IMR-90 (cell line): Measurements from ENCODE around the gene NOP16. TPM values are rescaled to one million over a fixed set of nuclear protein-coding genes. Genes with fewer than 3 reads are reported as not detected.

Experiments
- ATAC-seq: fragments of 200-7000 bp; cut with Tn5 transposase; 2 replicates; pipeline ENCODE4 v1.9.1; 2020; ENCODE audit warnings: low read depth, mild to moderate bottlenecking, moderate library complexity
- BruUV-seq: library from RNA; stranded (reverse); fragments of 400-500 nt; replicated peaks from 2 replicates; lab custom pipeline; 2021; lab: Mats Ljungman, UMichigan
- CTCF ChIA-PET: fragments of 300-600 bp; formaldehyde crosslinking; extraction: SDS; loops from one replicate; lab custom pipeline; 2021; ENCODE audit warnings: antibody characterized with exemption; lab: Yijun Ruan, JAX
- POLR2A ChIA-PET: fragments of 300-600 bp; sonication (Branson Sonifier 250); formaldehyde crosslinking; loops from one replicate; lab custom pipeline; 2022; ENCODE audit warnings: antibody characterized with exemption; ENCODE audit not compliant: unreplicated experiment; lab: Charles Lee
- DNase-seq: peaks from one replicate; pipeline ENCODE4 v3.0.0; 2013
- H2AFZ ChIP-seq: replicated peaks from 2 replicates; pipeline ENCODE3; 2013; ENCODE audit warnings: low read length, mild to moderate bottlenecking; ENCODE audit not compliant: poor library complexity
- H2AK5ac ChIP-seq: 2 replicates; pipeline ENCODE4 v1.6.1; 2013; ENCODE audit warnings: low read depth, low read length, inconsistent platforms
- H2AK9ac ChIP-seq: replicated peaks from 2 replicates; pipeline ENCODE3; 2013; ENCODE audit warnings: mild to moderate bottlenecking, low read depth, low read length, moderate library complexity; ENCODE audit not compliant: poor library complexity
- H2BK120ac ChIP-seq: 2 replicates; pipeline ENCODE4 v1.6.1; 2013; ENCODE audit warnings: low read depth, low read length, inconsistent platforms
- H2BK15ac ChIP-seq: 3 replicates; pipeline ENCODE4 v1.6.1; 2013; ENCODE audit warnings: low read depth, low read length, inconsistent platforms
- H2BK20ac ChIP-seq: 2 replicates; pipeline ENCODE4 v1.6.1; 2013; ENCODE audit warnings: low read depth, mild to moderate bottlenecking, inconsistent platforms, low read length, moderate library complexity
- H2BK5ac ChIP-seq: 2 replicates; pipeline ENCODE4 v1.6.1; 2013; ENCODE audit warnings: mild to moderate bottlenecking, low read depth, low read length, inconsistent platforms; ENCODE audit not compliant: poor library complexity, severe bottlenecking
- H3K14ac ChIP-seq: replicated peaks from 2 replicates; pipeline ENCODE4 v1.6.1; 2013; ENCODE audit warnings: low read depth, low read length, inconsistent platforms
- H3K18ac ChIP-seq: 2 replicates; pipeline ENCODE4 v1.6.1; 2013; ENCODE audit warnings: low read depth, low read length, control low read depth
- H3K23ac ChIP-seq: 2 replicates; pipeline ENCODE4 v1.6.1; 2013; ENCODE audit warnings: low read depth, low read length, inconsistent platforms
- H3K27ac ChIP-seq: 2 replicates; pipeline ENCODE4 v1.5.1; 2013; ENCODE audit warnings: mild to moderate bottlenecking, control low read depth, low read length; ENCODE audit not compliant: insufficient read depth
- H3K27me3 ChIP-seq: 2 replicates; pipeline ENCODE4 v1.6.1; 2013; ENCODE audit warnings: low read length; ENCODE audit not compliant: control insufficient read depth, insufficient read depth
- H3K36me3 ChIP-seq: 2 replicates; pipeline ENCODE4 v1.6.1; 2013; ENCODE audit warnings: low read length, mixed read lengths; ENCODE audit not compliant: control insufficient read depth, insufficient read depth
- H3K4ac ChIP-seq: 2 replicates; pipeline ENCODE4 v1.6.1; 2013; ENCODE audit warnings: low read depth, low read length, inconsistent platforms
- H3K4me1 ChIP-seq: 2 replicates; pipeline ENCODE4 v1.6.1; 2013; ENCODE audit warnings: low read length, mixed read lengths; ENCODE audit not compliant: control insufficient read depth, insufficient read depth
- H3K4me2 ChIP-seq: 2 replicates; pipeline ENCODE4 v1.6.1; 2013; ENCODE audit warnings: low read depth, mild to moderate bottlenecking, control low read depth, low read length, moderate library complexity
- H3K4me3 ChIP-seq: 2 replicates; pipeline ENCODE4 v1.5.1; 2013; ENCODE audit warnings: low read depth, mild to moderate bottlenecking, control low read depth, low read length, moderate library complexity; ENCODE audit not compliant: insufficient read depth
- H3K56ac ChIP-seq: 2 replicates; pipeline ENCODE4 v1.6.1; 2013; ENCODE audit warnings: low read length, inconsistent platforms; ENCODE audit not compliant: insufficient read depth; ENCODE audit errors: extremely low read depth
- H3K79me1 ChIP-seq, 2 experiments: 2 replicates each; pipeline ENCODE4 v1.6.1; 2013; ENCODE audit warnings: low read length in 2 of 2, inconsistent platforms in 1 of 2, low read depth in 1 of 2
- H3K9ac ChIP-seq: 2 replicates; pipeline ENCODE4 v1.6.1; 2013; ENCODE audit warnings: low read depth, low read length, control low read depth
- H3K9me1 ChIP-seq: 2 replicates; pipeline ENCODE4 v1.6.1; 2013; ENCODE audit warnings: low read length, inconsistent platforms; ENCODE audit not compliant: insufficient read depth
- H3K9me3 ChIP-seq: 2 replicates; pipeline ENCODE4 v1.6.1; 2013; ENCODE audit warnings: low read length; ENCODE audit not compliant: control insufficient read depth, insufficient read depth
- H4K20me1 ChIP-seq: 2 replicates; pipeline ENCODE4 v1.6.1; 2013; ENCODE audit warnings: low read length, inconsistent platforms; ENCODE audit not compliant: insufficient read depth
- H4K5ac ChIP-seq: 2 replicates; pipeline ENCODE4 v1.6.1; 2013; ENCODE audit warnings: mild to moderate bottlenecking, low read depth, low read length, control low read depth
- H4K8ac ChIP-seq, 2 experiments: 2 replicates each; pipeline ENCODE4 v1.6.1; 2013; ENCODE audit warnings: low read depth in 2 of 2, low read length in 2 of 2, control low read depth in 1 of 2, inconsistent platforms in 1 of 2
- H4K91ac ChIP-seq: 2 replicates; pipeline ENCODE4 v1.6.1; 2013; ENCODE audit warnings: low read depth, low read length, inconsistent platforms; ENCODE audit not compliant: insufficient read depth
- CEBPB ChIP-seq: IDR thresholded peaks from 2 replicates; pipeline ENCODE4 v1.6.1; 2012; ENCODE audit warnings: low read depth, low read length, improper control_type of control experiment
- CHD1 ChIP-seq: IDR thresholded peaks from 2 replicates; pipeline ENCODE4 v1.6.1; 2012; ENCODE audit warnings: low read depth, low read length, improper control_type of control experiment
- FOS ChIP-seq: fragments of 150-350 bp; IDR thresholded peaks from 2 replicates; pipeline ENCODE4 v1.6.1; 2016; ENCODE audit warnings: low read depth, low read length
- MAZ ChIP-seq: IDR thresholded peaks from 2 replicates; pipeline ENCODE4 v1.6.1; 2012; ENCODE audit warnings: low read depth, mild to moderate bottlenecking, low read length, improper control_type of control experiment, moderate library complexity, borderline replicate concordance
- MXI1 ChIP-seq: IDR thresholded peaks from 2 replicates; pipeline ENCODE4 v1.6.1; 2012; ENCODE audit warnings: low read depth, mild to moderate bottlenecking, low read length, moderate library complexity, borderline replicate concordance
- NFE2L2 ChIP-seq: fragments of 150-350 bp; IDR thresholded peaks from 2 replicates; pipeline ENCODE4 v1.6.1; 2016; ENCODE audit warnings: low read depth, mild to moderate bottlenecking, low read length
- POLR2A ChIP-seq: IDR thresholded peaks from 2 replicates; pipeline ENCODE4 v1.6.1; 2012; ENCODE audit warnings: mild to moderate bottlenecking, low read depth, low read length
- RAD21 ChIP-seq: IDR thresholded peaks from 2 replicates; pipeline ENCODE4 v1.6.1; 2012; ENCODE audit warnings: low read length, improper control_type of control experiment
- RFX5 ChIP-seq: IDR thresholded peaks from 2 replicates; pipeline ENCODE4 v1.8.0; 2012; ENCODE audit warnings: low read depth, mild to moderate bottlenecking, low read length, moderate library complexity
- WGBS, 2 experiments: methylation state at CpG; one replicate each; pipeline versions ENCODE4 v1.1.5 to v1.1.7; 2013; ENCODE audit warnings: missing lambda C conversion rate in 2 of 2; ENCODE audit not compliant: insufficient read length in 1 of 2; ENCODE audit errors: extremely low coverage in 2 of 2; 5-methylcytosine and 5-hydroxymethylcytosine counted together
- dilution Hi-C: fragments of 300-500 bp; cut with HindIII; formaldehyde crosslinking; loops from one replicate; pipeline ENCODE4 v1.14.3; 2018; ENCODE audit warnings: low sequenced_read_pairs; ENCODE audit not compliant: unreplicated experiment
- in situ Hi-C: fragments of 300-500 bp; cut with MboI; formaldehyde crosslinking; loops from 3 replicates; pipeline ENCODE4 v1.14.3; 2019; ENCODE audit warnings: low sequenced_read_pairs, inconsistent platforms, mixed read lengths
- intact Hi-C: fragments of 100-400 bp; cut with micrococcal nuclease; formaldehyde crosslinking; loops from 2 replicates; pipeline ENCODE4 v1.10.0; 2022
- polyA plus RNA-seq, 3 experiments: library from polyadenylated mRNA; depleted of rRNA; stranded (reverse); fragments of >200 nt; gene quantifications; 2 replicates each; pipeline ENCODE4 v1.2.3, GENCODE V29; 2012; ENCODE audit warnings: low replicate concordance in 1 of 3
- total RNA-seq: library from RNA; depleted of rRNA; stranded (reverse); fragments of >200 nt; gene quantifications from 2 replicates; pipeline ENCODE4 v1.2.3, GENCODE V29; 2012
- TF ChIP-seq, protein P1 (sequence below): fragments of 150-350 bp; IDR thresholded peaks from 2 replicates; pipeline ENCODE4 v1.6.1; 2017; ENCODE audit warnings: mild to moderate bottlenecking, antibody characterized with exemption, low read length, low read depth
- TF ChIP-seq, protein P2 (sequence below): fragments of 150-350 bp; IDR thresholded peaks from 2 replicates; pipeline ENCODE4 v1.6.1; 2016; ENCODE audit warnings: low read depth, mild to moderate bottlenecking, low read length, moderate library complexity, borderline replicate concordance

Gene NOP16
- total and polyA plus RNA-seq, 2 of the 4 experiments (the other 2 are of a cell fraction): 28.0 to 60.4 TPM

DNA sequence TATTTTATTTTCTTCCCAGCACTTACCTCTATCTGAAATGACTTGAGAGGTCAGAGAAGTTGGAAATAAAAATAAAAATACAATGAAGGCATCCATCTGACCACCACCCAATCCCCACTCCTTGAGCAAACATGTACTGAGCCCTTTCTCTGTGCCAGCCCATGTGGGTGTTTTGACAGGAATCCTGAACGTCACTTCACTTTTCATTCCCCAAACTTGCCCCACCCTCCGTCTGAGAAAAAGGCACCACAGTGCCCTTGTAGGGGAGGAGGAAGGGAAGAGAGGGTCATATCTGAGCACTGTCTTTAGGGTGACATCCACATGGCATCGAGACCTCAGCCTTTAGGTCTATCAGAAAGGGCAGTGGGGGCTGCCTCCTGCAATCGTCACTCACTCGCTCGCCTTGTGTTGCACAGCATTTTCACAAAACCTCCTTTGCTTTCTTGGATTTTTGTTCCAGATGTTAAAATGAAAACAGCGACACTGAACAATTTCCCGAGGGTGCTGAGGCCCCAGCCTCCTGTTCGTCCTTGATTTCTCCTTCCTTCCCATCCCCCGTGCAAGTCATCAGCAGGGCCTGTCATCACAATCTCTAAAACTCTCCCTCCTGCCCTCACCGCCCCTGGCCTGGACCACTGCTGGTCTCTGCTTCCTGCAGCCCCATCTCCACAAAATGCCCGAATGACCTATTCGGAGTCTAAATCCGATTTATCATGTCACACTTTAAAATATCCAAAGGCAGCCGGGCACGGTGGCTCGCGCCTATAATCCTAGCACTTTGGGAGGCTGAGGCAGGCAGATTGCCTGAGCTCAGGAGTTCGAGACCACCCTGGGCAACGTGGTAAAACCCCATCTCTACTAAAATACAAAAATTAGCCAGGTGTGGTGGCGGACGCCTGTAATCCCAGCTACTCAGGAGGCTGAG is 13.1 kb upstream of the NOP16 start:
- intact Hi-C loops: no loop called here
- dilution Hi-C loops: no loop called here

More for the DNA sequence above, 13.1 kb upstream of the NOP16 start:
- in situ Hi-C loops: no loop called here
- H3K27ac ChIP-seq: no peak overlapping the region
- no peak overlapping the region for H3K23ac ChIP-seq
- H4K5ac ChIP-seq: no peak overlapping the region
- no TSS peak for BruUV-seq
- H2BK120ac ChIP-seq: no peak overlapping the region
- H3K4ac ChIP-seq: no peak overlapping the region
- H3K9ac ChIP-seq: no peak overlapping the region
- ATAC-seq: no peak
- H3K18ac ChIP-seq: no peak overlapping the region
- H3K9me1 ChIP-seq: no peaks in the 10 kb centered on the region
- no peak for TF ChIP-seq FOS
- TF ChIP-seq, protein P1, sequence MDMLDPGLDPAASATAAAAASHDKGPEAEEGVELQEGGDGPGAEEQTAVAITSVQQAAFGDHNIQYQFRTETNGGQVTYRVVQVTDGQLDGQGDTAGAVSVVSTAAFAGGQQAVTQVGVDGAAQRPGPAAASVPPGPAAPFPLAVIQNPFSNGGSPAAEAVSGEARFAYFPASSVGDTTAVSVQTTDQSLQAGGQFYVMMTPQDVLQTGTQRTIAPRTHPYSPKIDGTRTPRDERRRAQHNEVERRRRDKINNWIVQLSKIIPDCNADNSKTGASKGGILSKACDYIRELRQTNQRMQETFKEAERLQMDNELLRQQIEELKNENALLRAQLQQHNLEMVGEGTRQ: no peak
- TF ChIP-seq POLR2A: no peak
- TF ChIP-seq RFX5: no peak
- no peak for TF ChIP-seq NFE2L2
- no peak for TF ChIP-seq MAZ
- no peak for TF ChIP-seq RAD21
- no peak for TF ChIP-seq CEBPB
- TF ChIP-seq, protein P2, sequence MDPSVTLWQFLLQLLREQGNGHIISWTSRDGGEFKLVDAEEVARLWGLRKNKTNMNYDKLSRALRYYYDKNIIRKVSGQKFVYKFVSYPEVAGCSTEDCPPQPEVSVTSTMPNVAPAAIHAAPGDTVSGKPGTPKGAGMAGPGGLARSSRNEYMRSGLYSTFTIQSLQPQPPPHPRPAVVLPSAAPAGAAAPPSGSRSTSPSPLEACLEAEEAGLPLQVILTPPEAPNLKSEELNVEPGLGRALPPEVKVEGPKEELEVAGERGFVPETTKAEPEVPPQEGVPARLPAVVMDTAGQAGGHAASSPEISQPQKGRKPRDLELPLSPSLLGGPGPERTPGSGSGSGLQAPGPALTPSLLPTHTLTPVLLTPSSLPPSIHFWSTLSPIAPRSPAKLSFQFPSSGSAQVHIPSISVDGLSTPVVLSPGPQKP: no peak
- TF ChIP-seq MXI1: no peak
- TF ChIP-seq CHD1: no peak
- peaks cover 6 to 13% of the 10 kb centered on the region in 2 experiments; a peak in 3 of 4 replicates for H3K79me1 ChIP-seq
- no peak overlapping the region for H4K8ac ChIP-seq
- peaks cover 4% of the 10 kb centered on the region; the same call in 1 of the 2 replicates for H4K20me1 ChIP-seq
- no peak for DNase-seq
- H3K14ac ChIP-seq: no peak overlapping the region
- H2BK20ac ChIP-seq: no peak overlapping the region
- no peak overlapping the region for H2AK5ac ChIP-seq
- peaks cover 20% of the 10 kb centered on the region for H3K36me3 ChIP-seq
- no peaks in the 10 kb centered on the region for H3K9me3 ChIP-seq
- H3K4me3 ChIP-seq: no peak overlapping the region
- ChIA-PET POLR2A (no interaction called here), CTCF (interaction anchor here (1.0 kb wide), 1 partner anchor 10 kb away, joined by 3 read pairs; no protein-coding TSS in a partner anchor)
- no peak overlapping the region for H4K91ac ChIP-seq
- H3K27me3 ChIP-seq: no peaks in the 10 kb centered on the region
- H2BK5ac ChIP-seq: no peak overlapping the region
- no peaks in the 10 kb centered on the region for H3K4me1 ChIP-seq
- WGBS, 2 experiments: 72% methylated on average over 15 of the region's 22 CpGs; no CpG with 5 or more reads in 1 of the 2 experiments
- no peak overlapping the region for H3K4me2 ChIP-seq
- no peak overlapping the region for H2AK9ac ChIP-seq
- no peak overlapping the region for H3K56ac ChIP-seq
- H2AFZ ChIP-seq: no peak overlapping the region
- no peak overlapping the region for H2BK15ac ChIP-seq
